ENCODE results near the gene CSTF3.

Gene CSTF3

DNA sequence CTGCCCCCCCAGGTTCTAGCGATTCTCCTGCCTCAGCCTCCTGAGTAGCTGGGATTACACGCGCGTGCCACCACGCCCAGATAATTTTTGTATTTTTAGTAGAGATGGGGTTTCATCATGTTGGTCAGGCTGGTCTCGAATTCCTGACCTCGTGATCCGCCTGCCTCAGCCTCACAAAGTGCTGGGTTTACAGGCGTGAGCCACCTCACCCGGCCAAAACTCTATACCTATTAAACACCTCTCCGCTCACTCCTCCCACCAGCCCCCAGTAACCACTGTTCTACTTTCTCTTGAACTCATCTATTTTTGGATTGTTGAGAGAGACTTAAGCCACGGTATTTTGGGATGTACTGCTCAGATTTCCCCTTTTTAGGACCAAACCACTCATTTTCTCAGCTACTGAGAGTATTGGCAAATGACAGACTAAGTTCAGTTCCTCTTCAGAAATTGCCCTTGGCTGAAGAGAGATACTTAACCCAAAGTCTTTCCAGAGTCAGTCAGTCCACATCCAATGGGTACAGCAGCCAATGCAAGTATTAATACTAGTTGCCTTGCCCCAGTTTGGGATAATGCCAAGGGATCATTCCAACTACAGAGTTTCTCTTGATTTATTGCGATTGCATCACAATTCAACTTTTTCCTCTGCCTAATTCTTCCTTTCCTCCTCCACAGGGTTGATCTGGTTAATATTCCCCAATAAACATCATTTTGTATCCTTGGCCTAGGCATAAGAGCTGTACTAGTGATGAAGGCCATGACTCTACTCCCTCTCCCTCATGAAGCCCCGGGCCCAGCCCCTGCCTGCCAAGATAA lies 36.8 kb upstream of the CSTF3 start:
- Histone ChIP-seq H3K4me2 (ENCODE audit: low read length) (no peak overlapping the region), H3K79me2 (ENCODE audit: control insufficient read depth, low read length) (no peaks in the 10 kb centered on the region), H3K9me2 (replicated peaks; ENCODE audit: control insufficient read depth, low read length) (no peaks in the 10 kb centered on the region), H3K27me3 (ENCODE audit: control insufficient read depth, low read length) (no peaks in the 10 kb centered on the region), H3K4me3 (ENCODE audit: low read length) (no peak overlapping the region), H3F3A (ENCODE audit: control insufficient read depth, insufficient read depth) (no peaks in the 10 kb centered on the region), H3K36me3 (ENCODE audit: control insufficient read depth, low read length) (no peaks in the 10 kb centered on the region), H4K20me1 (ENCODE audit: control insufficient read depth, insufficient read depth, low read depth, low read length) (no peaks in the 10 kb centered on the region), H3K27ac (ENCODE audit: low read depth, low read length) (no peak overlapping the region), H3K9me3 (ENCODE audit: control insufficient read depth, insufficient read depth, low read length) (no peaks in the 10 kb centered on the region), H3K4me1 (ENCODE audit: control insufficient read depth, low read length) (no peaks in the 10 kb centered on the region)
- TF ChIP-seq EZH2phosphoT487 (IDR thresholded peaks at IDR 0.05; ENCODE audit: borderline replicate concordance, low read length) = no peak
- no peak for TF ChIP-seq CTCF (IDR thresholded peaks at IDR 0.05; ENCODE audit: low read depth, low read length, poor library complexity, severe bottlenecking)

- Histone ChIP-seq H3K27ac (ENCODE audit: low read depth, low read length) (no peak overlapping the region), H3K4me2 (ENCODE audit: low read length) (no peak overlapping the region), H3K79me2 (ENCODE audit: control insufficient read depth, low read length) (no peaks in the 10 kb centered on the region), H3F3A (ENCODE audit: control insufficient read depth, insufficient read depth) (no peaks in the 10 kb centered on the region), H3K9me2 (replicated peaks; ENCODE audit: control insufficient read depth, low read length) (no peaks in the 10 kb centered on the region), H4K20me1 (ENCODE audit: control insufficient read depth, insufficient read depth, low read depth, low read length) (no peaks in the 10 kb centered on the region), H3K4me3 (ENCODE audit: low read length) (no peak overlapping the region), H3K4me1 (ENCODE audit: control insufficient read depth, low read length) (no peaks in the 10 kb centered on the region), H3K9me3 (ENCODE audit: control insufficient read depth, insufficient read depth, low read length) (no peaks in the 10 kb centered on the region), H3K27me3 (ENCODE audit: control insufficient read depth, low read length) (no peaks in the 10 kb centered on the region), H3K36me3 (ENCODE audit: control insufficient read depth, low read length) (no peaks in the 10 kb centered on the region)
- TF ChIP-seq CTCF (IDR thresholded peaks at IDR 0.05; ENCODE audit: low read depth, low read length, poor library complexity, severe bottlenecking) = no peak
- no peak for TF ChIP-seq EZH2phosphoT487 (IDR thresholded peaks at IDR 0.05; ENCODE audit: borderline replicate concordance, low read length)
Measured at GRCh38 chr11:33195462-33196173, 34.3 kb upstream of the CSTF3 start.

DNA sequence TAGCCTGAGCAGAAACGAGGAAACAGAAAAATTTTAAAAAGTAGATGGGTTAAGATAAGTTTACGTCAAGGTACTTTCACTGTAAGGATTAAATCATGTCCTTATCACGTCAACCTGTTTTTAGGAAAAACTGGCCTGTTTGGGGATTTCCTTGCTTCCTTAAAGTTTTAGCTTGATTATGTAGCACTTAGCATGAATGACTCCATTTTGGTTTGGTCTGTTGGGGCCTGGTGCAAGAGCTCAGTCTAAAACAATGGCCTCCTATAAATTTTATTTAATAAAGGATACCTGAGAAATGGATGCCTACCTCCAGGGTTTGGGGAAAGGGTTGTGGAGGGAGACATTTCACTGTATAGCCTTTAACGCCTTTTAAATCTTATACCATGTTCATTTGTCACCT lies 33.2 kb upstream of the CSTF3 start:
- Histone ChIP-seq H3K36me3 (ENCODE audit: control insufficient read depth, low read length) (no peaks in the 10 kb centered on the region), H3K27me3 (ENCODE audit: control insufficient read depth, low read length) (no peaks in the 10 kb centered on the region), H3K27ac (ENCODE audit: low read depth, low read length) (no peak overlapping the region), H4K20me1 (ENCODE audit: control insufficient read depth, insufficient read depth, low read depth, low read length) (no peaks in the 10 kb centered on the region), H3K9me2 (replicated peaks; ENCODE audit: control insufficient read depth, low read length) (no peaks in the 10 kb centered on the region), H3K4me1 (ENCODE audit: control insufficient read depth, low read length) (no peaks in the 10 kb centered on the region), H3K4me2 (ENCODE audit: low read length) (no peak overlapping the region), H3F3A (ENCODE audit: control insufficient read depth, insufficient read depth) (no peaks in the 10 kb centered on the region), H3K9me3 (ENCODE audit: control insufficient read depth, insufficient read depth, low read length) (no peaks in the 10 kb centered on the region), H3K79me2 (ENCODE audit: control insufficient read depth, low read length) (no peaks in the 10 kb centered on the region), H3K4me3 (ENCODE audit: low read length) (no peak overlapping the region)
- no peak for TF ChIP-seq EZH2phosphoT487 (IDR thresholded peaks at IDR 0.05; ENCODE audit: borderline replicate concordance, low read length)
- no peak for TF ChIP-seq CTCF (IDR thresholded peaks at IDR 0.05; ENCODE audit: low read depth, low read length, poor library complexity, severe bottlenecking)

Measured in DOHH2 (cell line).